GM18502 (cell line): ENCODE data around the gene MYO7A.
"Not testable (repeated sequence)": the region's sequence is repeated elsewhere in the genome, so short reads cannot be mapped to it uniquely, and the experiment has no call there.

ENCODE experiments used
- ATAC-seq: cut with Tn5 transposase; IDR thresholded peaks from one replicate; pipeline ENCODE4 v1.9.1; 2021; ENCODE audit warnings: mild to moderate bottlenecking; ENCODE audit not compliant: unreplicated experiment, poor library complexity

Gene MYO7A

DNA sequence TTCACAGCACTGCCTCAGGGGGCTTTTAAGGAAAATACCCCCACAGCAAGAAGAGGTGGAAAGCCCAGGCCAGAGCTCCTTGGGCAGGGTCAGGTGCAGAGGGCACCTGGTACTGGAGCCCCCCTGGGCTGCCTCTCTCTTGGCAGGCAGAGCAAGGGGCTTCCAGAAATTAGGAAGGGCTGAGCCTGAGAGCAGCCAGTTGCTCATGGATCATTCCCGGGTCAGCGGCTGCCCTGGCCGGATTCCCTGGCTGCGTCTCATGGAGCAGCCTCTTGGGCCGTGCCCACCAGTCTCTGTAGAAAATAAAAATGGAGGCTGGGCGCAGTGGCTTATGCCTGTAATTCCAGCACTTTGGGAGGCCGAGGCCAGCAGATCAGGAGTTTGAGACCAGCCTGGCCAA, 35.7 kb upstream of the MYO7A start:
- ATAC-seq, result no peak

GRCh38 chr11:77093056-77093891, 34.8 kb upstream of the MYO7A start:
- no peak for ATAC-seq

- no peak for ATAC-seq
Observed at GRCh38 chr11:77093987-77094840, 33.8 kb upstream of the MYO7A start.

DNA sequence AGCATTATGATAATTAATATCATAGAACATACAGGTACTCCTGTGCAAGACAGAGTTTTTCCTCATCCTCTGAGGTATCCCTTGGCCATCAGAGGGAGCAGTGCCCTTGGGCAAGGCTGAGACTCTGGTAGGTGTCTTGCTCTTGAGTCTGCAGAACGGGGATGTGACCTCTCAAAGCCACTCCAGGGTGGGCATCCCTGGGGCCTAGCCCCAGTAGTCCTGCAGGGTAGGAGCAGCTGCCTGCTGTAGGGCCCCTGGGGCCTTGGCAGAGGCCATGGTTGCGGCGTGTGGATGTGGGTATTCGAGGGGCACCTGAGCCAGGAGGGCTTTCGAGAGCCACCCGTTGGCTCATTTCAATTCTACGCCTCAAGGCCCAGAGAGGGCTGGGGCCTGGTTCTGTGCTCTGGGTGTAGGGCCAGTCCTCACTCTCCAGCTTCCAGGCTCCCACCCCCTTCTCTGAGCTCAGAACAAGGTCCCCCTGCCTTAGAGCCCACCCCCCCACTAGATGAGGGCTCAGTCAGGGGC, 33.1 kb upstream of the MYO7A start:
- no peak for ATAC-seq

GRCh38 chr11:77095551-77096490, 32.2 kb upstream of the MYO7A start:
- ATAC-seq, result no peak

- no peak for ATAC-seq
Observed at GRCh38 chr11:77096591-77097019, 31.4 kb upstream of the MYO7A start.

DNA sequence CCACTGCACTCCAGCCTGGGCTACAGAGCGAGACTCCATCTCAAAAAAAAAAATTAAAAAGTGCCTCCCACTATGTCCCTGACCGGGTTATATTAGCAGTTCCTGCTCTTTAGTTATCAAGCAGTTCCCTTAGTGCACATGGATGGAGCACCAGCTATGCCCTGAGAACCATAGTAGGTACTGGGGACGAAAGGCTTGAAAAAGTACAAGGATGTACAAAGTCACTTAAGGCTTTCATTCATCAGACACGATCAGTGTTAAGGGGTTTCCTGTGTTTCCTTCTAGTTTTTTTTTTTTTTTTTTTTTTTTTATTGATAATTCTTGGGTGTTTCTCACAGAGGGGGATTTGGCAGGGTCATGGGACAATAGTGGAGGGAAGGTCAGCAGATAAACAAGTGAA, 30.9 kb upstream of the MYO7A start:
- ATAC-seq, result not testable (repeated sequence)

DNA sequence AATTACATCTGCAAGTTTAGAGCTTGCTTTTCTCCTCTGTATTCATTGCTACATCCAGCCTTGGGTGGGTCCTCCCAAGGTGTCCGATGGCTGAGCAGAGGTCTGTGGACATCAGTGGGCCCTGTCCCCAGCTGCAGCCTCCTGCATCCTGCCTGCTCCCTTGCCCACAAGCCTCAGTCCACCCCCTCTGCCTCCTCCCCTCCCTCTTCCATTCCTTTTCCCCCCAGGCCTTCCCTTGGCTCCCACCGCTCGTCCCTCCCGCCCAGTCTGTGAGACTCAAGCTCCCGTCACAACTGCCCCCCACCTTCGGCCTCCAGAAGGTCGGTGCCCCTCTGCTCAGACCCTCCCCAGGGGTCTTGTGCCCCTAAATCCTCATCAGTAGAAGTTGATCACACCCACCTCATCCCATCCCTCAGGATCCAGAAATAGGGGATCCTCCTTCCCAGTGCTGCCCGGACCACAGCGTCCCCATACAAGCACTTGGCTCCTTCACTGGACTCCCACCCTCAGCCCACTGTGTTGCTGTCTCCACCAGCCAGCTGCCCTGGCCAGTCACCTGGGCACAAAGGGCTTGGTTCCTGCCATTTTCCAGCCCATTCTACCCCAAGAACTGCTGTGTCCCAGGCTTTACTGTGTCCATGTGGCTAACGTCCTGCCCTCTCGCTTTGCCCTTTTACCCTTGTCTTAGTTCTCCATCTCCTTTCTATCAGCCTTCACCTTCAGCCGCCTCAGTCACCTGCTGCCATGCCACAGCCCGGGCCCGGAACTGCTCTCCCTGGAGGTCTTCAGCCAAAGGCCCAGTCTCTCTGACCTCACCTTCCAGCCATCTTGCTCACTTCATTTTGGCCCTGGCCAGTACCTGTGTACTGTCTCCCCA, 27.6 kb upstream of the MYO7A start:
- ATAC-seq, result no peak

DNA sequence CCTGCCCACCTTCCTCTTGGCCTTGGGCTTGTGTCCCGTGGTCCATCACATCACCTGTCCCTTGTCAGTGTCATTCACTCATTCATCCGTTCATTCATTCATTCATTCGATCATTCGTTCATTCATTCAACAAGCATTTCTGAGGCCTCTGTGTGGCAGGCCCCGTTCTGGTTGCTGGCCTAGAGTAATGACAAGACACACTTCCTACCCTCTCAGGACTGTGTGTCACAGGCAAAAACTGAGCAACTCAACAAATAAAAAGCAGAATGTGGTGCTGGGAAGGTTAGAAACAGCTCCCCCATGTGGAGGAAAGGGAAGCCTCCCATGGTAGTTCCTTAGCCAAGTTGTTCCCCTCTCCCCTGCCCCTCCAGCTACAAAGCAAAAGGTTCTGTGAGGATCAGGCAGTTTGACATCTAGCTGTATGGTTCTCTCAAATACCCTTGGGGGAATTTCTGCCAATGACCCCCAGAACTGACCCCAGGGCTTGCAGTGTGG, 27.0 kb upstream of the MYO7A start:
- no peak for ATAC-seq

DNA sequence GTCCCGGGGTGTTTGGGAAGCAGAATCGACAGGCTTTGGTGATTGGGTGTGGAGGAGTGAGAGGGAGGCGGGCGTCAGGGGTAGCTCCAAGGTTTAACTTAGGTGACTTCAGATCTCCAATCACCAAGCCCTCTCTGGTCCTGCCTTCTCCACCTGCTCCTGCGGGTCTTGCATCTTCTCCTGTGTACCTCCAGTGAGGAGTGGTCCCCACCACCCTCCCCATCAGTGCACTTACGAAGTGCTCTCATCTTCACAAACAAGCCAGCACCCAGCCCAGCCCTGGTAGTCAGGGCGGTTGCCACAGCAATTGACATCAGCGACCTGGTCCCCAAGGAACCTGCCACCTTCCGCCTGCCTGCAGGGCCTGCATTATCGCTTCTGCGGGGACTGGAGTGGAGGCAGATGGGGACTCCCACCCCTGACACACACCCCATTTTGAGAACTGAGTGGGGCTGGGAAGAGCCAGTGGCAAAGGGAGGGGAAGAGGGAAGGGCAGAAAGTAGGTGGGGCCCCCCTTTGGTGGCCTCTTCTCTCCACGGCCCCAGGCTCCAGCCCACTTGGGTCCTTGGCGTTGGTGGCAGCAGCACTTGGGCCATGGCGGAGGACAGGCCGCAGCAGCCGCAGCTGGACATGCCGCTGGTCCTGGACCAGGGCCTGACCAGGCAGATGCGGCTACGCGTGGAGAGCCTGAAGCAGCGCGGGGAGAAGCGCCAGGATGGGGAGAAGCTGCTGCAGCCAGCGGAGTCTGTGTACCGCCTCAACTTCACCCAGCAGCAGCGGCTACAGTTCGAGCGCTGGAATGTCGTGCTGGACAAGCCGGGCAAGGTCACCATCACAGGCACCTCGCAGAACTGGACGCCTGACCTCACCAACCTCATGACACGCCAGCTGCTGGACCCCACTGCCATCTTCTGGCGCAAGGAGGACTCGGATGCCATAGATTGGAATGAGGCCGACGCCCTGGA, 25.5 kb upstream of the MYO7A start, which contains the start of gene OMP:
Gene OMP (plus strand): TSS at position 595 of the 965 bp plus-strand sequence. CDS start 0 bp downstream, at position 595.
- ATAC-seq, result no peak

- ATAC-seq, result no peak
Observed at GRCh38 chr11:77103319-77103718, 24.7 kb upstream of the MYO7A start.

DNA sequence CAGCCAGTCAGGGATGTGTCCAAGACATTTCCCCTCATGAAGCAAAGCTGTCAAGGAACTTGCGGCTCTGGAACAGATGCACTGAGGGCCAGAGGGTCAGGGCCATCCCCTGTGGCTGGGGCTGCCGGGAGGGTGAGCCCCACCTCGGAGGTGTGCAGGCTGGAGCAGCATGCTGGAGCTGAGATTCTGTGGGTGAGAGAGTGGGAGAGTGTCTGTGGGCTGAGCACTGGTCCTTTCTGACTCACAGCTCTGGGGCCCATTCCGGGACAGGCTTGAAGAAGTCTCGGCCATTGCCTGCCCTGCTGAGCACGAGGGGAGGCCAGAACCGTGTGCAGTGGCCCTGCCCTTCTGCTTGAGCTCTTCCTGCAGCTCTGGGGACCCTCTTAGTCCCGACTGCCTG, 23.3 kb upstream of the MYO7A start:
- no peak for ATAC-seq

DNA sequence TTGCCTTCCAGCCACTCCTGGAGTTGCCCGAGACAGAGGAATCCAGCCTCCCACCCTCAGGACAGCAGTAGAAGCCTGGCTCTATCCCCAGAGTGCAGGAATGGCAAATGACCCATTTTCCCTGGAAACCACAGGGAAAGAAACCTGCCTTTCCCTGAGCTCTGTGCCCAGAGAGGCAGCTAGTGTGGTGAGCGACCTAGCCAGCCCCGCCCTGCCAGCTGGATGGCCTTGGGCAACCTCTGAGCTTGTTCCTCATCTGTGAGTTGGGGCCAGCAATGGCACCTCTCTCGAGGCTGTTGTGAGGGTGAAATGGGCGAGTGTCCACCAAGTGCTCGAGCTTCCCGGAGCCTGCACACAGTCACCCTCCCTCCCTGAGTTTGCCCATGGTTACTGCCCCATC, 21.7 kb upstream of the MYO7A start:
- no peak for ATAC-seq

DNA sequence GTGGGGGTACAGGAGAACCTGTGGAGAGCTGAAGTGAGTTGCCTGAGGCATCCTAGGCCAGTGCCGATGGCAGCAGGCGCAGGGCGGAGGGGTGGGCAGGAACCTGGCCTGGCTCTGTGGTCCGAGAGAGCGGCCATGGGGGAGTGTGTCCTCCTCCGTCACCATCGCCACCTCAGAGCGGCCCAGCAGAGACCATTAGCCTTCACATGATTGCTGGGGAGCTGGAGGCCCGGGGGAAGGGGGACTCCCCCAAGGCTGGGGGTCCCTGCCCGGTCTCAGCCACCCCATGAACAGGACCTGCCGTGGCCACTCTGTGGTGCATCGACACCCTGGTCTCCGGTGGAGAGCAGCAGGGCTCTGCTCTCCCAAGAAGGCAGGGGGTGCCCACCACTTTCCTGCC, 21.3 kb upstream of the MYO7A start:
- ATAC-seq, result no peak

DNA sequence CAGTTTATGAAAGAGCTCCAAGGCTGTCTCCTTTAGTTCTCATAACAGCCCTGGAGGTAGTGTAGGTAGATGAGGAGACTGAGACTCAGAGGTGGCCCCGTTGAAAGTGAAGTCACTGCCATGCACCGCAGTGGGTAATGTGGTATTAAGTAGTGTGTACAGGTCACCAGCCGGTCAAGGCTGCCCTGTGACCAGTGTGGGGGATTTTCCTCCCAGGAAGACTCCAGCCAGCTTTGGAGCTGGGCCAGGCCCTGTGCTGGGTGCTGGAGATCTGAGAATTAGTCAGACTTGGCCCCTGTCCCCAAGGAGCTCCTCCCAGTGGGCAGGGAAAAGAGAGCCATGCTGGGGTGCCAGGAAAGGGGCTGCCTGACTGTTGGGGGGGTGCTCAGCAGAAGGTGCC, 20.1 kb upstream of the MYO7A start:
- ATAC-seq, result no peak

- no peak for ATAC-seq
Observed at GRCh38 chr11:77108436-77108835, 19.6 kb upstream of the MYO7A start.

DNA sequence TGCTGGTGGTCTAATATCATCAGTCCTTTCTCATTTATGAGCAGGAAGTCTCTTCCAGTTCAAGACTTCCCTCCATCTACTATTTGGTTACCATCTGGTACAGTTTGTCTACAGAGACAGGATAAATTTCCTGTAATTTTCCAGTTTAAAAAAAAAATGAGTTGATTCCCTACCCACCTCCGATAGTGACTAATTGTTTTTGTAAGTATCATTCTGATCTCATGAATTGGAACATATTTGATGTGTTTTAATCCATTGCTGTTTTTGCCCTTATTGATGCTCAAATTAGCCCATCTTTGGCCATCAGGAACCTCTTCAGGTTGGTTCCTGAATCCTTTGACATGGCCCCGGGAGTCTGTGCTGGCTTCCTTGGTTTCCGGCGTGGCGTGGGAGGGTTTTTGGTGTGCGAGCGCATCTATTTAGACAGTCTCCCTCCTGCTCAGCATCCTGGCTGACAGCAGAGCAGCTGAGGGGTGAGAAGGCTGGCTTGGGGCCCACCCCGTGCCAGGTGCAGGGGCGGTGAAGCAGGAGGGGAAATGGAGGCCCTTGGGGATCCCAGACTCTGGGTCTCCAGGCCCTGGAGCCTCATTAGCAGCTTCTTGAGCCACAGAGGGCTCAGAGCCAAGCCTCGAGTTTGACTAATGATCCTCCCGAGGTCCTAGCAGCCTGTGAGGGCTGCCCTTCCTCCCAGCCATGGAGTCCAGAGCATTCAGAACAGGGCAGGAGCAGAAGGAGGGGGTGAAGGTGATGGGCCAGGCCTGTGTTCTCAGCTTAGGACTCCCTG, 18.6 kb upstream of the MYO7A start:
- no peak for ATAC-seq
